NCI-H2171 treated with DMSO at 0.1 percent for 48 hours (cell line): ENCODE results near the gene MYO1D.
"Not testable (repeated sequence)": the region's sequence is repeated elsewhere in the genome, so short reads cannot be mapped to it uniquely, and the experiment has no call there.

Source experiments
- DNase-seq: peaks from one replicate; lab custom pipeline; 2025; lab: John Stamatoyannopoulos, UW

MYO1D gene

GRCh38 chr17:32461498-32461852 is 415.4 kb downstream of the MYO1D start:
- no peak for DNase-seq

DNA sequence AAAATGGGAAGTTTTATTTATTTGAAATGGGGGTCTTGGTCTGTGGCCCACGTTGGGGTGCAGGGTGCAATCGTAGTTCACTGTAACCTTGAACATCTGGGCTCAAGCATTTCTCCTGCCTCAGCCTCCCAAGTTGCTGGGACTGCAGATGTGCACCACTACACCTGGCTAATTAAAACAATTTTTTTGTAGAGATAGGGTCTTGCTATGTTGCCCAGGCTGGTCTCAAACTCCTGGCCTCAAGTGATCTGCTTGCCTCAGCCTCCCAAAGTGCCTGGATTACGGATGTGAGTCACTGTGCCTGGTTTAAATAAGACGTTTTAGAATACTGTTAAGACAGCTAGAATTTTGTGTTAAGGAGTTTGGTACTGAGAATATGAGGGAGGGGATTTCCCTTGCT is 416.9 kb downstream of the MYO1D start:
- no peak for DNase-seq

DNA sequence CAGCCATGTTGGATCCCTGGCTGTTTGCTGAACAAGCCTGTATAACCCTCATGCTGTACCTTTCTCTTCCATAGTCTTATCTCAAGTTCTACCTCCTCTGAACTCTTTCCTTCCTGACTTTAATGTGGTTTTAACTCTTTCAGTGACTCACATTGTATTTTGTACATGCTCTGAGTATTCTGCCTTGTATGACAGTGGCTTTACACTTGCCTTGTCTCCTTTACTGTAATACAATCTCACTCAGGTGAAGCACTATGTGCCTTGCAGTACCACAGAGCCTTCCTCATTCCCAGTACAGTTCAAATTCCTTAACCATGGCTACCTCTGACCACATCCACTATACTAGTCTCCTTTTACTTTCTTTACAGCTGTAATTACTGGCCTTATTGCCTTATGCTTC is 418.6 kb downstream of the MYO1D start:
- DNase-seq = no peak

- no peak for DNase-seq
Measured at GRCh38 chr17:32453370-32453769, 423.6 kb downstream of the MYO1D start.

DNA sequence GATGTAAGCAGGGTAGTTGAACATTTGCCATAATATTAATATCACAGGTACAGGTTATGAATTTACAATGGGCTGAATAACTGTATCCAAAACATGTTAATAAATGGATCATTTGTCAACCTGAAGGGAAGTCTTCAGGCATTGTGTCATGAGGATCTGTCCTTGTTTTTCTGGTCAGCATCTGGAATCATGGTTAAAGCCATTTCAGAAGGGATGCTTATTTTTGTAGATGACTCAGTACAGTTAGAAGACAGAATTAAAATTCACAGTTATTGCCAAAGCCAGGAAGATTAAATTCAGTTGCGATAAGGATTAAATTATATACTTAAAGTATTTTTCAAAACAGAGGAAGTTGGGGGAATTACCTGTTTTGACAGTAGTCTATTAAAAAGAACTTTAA is 424.6 kb downstream of the MYO1D start:
- DNase-seq = no peak

DNA sequence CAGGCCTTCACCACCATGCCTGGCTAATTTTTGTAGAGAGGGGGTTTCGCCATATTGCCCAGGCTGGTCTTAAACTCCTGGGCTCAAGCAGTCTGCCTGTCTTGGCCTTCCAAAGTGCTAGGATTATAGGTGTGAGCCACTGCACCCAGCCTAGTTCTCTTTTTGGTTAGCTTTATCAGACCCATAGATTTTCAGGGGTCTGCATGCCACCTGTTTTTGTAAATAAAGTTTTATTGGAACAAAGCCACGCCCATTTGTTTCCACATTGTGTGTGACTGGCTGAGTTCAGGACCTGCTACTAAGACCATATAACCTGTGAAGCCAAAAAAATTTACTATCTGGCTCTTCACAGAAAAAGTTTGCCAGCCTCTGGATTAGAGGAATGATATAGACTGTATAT is 425.0 kb downstream of the MYO1D start:
- no peak for DNase-seq

DNA sequence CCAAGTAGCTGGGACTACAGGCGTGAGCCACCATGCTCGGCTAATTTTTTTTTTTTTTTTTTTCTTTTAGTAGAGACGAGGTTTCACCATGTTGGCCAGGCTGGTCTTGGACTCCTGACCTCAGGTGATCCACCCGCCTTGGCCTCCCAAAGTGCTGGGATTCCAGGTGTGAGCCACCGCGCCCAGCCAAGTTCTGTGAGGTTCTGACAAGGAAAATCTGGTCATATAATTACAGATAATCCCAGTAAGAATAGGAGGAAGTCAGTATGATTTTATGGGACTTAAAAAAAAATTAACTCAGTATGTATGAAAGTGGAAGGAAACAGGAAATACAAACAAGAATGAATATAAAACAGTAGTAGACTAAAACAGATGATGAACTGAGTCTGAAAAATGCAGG is 426.5 kb downstream of the MYO1D start:
- DNase-seq = not testable (repeated sequence)

DNA sequence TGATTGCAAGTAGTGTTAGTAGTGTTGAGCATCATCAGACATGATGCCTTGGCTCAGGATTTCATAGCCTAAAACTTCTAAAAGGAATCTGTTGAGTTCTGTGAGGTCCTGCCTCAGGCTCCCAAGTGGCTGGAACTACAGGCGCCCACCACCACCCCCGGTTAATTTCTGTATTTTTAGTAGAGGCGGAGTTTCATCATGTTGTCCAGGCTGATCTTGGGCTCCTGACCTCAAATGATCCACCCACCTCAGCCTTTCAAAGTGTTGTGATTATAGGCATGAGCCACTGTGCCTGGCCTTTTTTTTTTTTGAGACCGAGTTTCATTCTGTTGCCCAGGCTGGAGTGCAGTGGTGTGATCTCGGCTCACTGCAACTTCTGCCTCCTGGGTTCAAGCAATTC is 427.0 kb downstream of the MYO1D start:
- no peak for DNase-seq

DNA sequence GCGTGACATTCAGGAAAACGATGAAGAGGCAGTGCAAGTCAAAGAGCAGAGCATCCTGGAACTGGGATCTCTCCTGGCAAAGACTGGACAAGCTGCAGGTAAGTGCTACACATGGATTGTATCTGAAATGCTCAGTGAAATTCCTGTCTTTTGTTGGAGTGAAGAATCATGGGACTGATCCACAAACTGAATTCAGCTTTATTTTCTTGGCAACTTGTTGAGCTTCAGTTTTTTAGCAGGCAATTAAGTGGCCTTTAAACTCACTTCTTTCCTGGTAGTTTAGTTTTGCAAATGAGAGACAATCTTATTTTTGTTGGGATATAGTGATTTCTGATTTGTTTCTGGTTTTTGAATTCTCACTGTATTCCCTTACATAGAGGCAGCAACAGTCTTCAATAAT is 430.0 kb downstream of the MYO1D start:
- no peak for DNase-seq

GRCh38 chr17:32445971-32446370 is 431.0 kb downstream of the MYO1D start:
- no peak for DNase-seq

- DNase-seq = no peak
Measured at GRCh38 chr17:32445497-32445896, 431.4 kb downstream of the MYO1D start.

GRCh38 chr17:32445074-32445415 is 431.9 kb downstream of the MYO1D start:
- no peak for DNase-seq

GRCh38 chr17:32444301-32445073 is 432.4 kb downstream of the MYO1D start, which contains the start of gene PSMD11:
Gene PSMD11, plus strand, starts transcription at chr17:32444510. Its CDS starts 14 bp downstream, at chr17:32444524.
- peak; percentile 95 for DNase-seq

DNA sequence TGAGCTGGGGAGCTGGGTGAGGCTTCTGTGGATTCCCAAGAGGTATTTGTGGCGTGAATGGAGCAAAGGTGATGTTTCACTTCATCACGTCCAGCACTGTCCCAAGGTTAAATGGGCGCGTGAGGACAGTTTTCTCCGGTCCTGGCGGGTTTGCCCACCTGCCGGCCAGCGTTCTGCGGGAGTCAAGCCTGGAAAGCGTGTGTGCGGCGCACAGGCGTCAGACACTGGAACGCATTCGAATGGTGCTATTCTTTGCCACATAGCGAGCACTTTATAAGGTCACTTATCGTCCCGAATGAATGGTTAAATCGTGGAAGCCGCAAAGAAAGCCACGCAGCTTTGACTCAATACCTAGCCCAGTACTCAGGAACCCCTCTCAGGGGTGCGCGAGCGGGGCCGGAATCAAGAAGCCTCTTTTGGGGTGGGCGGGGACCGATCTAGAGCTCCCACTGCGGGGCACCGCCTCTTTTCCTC is 433.1 kb downstream of the MYO1D start:
- DNase-seq = no peak
